Measurements from ENCODE around the gene CSTB. TPM values are rescaled to one million over a fixed set of nuclear protein-coding genes. Genes with fewer than 3 reads are reported as not detected.

Gene CSTB
- total and polyA plus RNA-seq, 2 of the 8 experiments (the other 6 are each of a cell fraction or from before 2014, with no cell fraction given): 53.8 to 64.1 TPM

- Histone ChIP-seq H4K91ac (replicated peaks; ENCODE audit: insufficient read length, low read length) (no peak overlapping the region), H4K20me1 (replicated peaks in 1 of 2; ENCODE audit: control insufficient read depth in 1 of 2, insufficient read depth in 2 of 2, low read length in 2 of 2) (peaks cover 0 to 6% of the 10 kb centered on the region in 2 experiments), H2AFZ (ENCODE audit: low read length) (no peak overlapping the region), H3K4me1 (replicated peaks in 1 of 4; ENCODE audit: control insufficient read depth in 3 of 4, insufficient read depth in 4 of 4, low read length in 3 of 4) (no peaks in the 10 kb centered on the region), H2BK20ac (ENCODE audit: low read length) (no peak overlapping the region), H3K14ac (ENCODE audit: insufficient read length) (no peak overlapping the region), H3K9me3 (ENCODE audit: insufficient read depth in 2 of 2, low read depth in 1 of 2, low read length in 1 of 2) (no peaks in the 10 kb centered on the region), H3K27ac (ENCODE audit: low read depth, low read length) (no peak overlapping the region; the same call in 1 of the 2 replicates), H3K36me3 (ENCODE audit: control insufficient read depth in 2 of 4, insufficient read depth in 4 of 4, low read length in 3 of 4) (peaks cover 0 to 15% (median 4%) of the 10 kb centered on the region in 4 experiments; a peak in 5 of 8 replicates), H3K79me2 (ENCODE audit: control insufficient read depth in 1 of 2, insufficient read depth in 2 of 2, low read length in 2 of 2) (no peaks in the 10 kb centered on the region), H3K9ac (replicated peaks in 1 of 4; ENCODE audit: extremely low read depth in 1 of 4, low read depth in 3 of 4, low read length in 3 of 4) (no peak overlapping the region), H3K18ac (ENCODE audit: extremely low read depth, low read length) (no peak overlapping the region), H4K5ac (ENCODE audit: insufficient read length, low read depth, low read length) (no peak overlapping the region), H3K56ac (replicated peaks; ENCODE audit: insufficient read length, low read depth, low read length) (no peak overlapping the region), H2BK15ac (ENCODE audit: low read length) (no peak overlapping the region), H3K4me2 (ENCODE audit: insufficient read depth in 1 of 2, low read depth in 2 of 2, low read length in 2 of 2) (no peak overlapping the region), H3K4ac (replicated peaks; ENCODE audit: insufficient read length, low read depth, low read length) (no peak overlapping the region), H3K27me3 (replicated peaks in 1 of 4; ENCODE audit: control insufficient read depth in 3 of 4, extremely low read depth in 1 of 4, insufficient read depth in 3 of 4, low read length in 3 of 4) (no peaks in the 10 kb centered on the region), H2BK120ac (replicated peaks; ENCODE audit: low read depth, low read length) (no peak overlapping the region), H3K23me2 (ENCODE audit: low read depth, low read length) (no peaks in the 10 kb centered on the region), H3K79me1 (ENCODE audit: low read depth, low read length) (no peaks in the 10 kb centered on the region), H4K8ac (ENCODE audit: extremely low read depth, insufficient read depth, low read length) (no peak overlapping the region), H3K23ac (ENCODE audit: insufficient read length) (no peak overlapping the region), H3K4me3 (ENCODE audit: extremely low read depth in 1 of 4, insufficient read depth in 2 of 4, low read depth in 3 of 4, low read length in 4 of 4) (no peak overlapping the region), H2AK5ac (ENCODE audit: low read depth, low read length) (no peak overlapping the region), H2BK5ac (ENCODE audit: low read depth, low read length) (no peak overlapping the region), H2BK12ac (ENCODE audit: low read depth, low read length) (no peak overlapping the region)
- ChIA-PET POLR2A (ENCODE audit: partially characterized antibody) (interaction anchor here (0.7 to 3.4 kb wide), 4 partner anchors 11 to 45 kb away, joined by 3 to 28 read pairs (median 3); no protein-coding TSS in a partner anchor), CTCF (ENCODE audit: partially characterized antibody) (interaction anchor here (1.1 to 2.0 kb wide), 2 partner anchors 9 to 27 kb away, joined by 3 to 7 read pairs; no protein-coding TSS in a partner anchor)
- 96% methylated on average over 18 of the region's 18 CpGs; no CpG with 5 or more reads in 1 of the 2 experiments for whole genome bisulfite sequencing, 2 experiments (ENCODE audit: extremely low coverage in 1 of 2, insufficient coverage in 1 of 2, insufficient read length in 1 of 2, insufficient replicate concordance in 2 of 2, low coverage in 1 of 2, low lambda C conversion rate in 2 of 2, missing lambda C conversion rate in 1 of 2)
- no peak for DNase-seq (ENCODE audit: low read depth in 1 of 2, low spot score in 2 of 2)
- no peak for TF ChIP-seq RAD21 (IDR thresholded peaks at IDR 0.05 in 1 of 2, conservative IDR thresholded peaks at IDR 0.05 in 1 of 2; ENCODE audit: low read depth in 2 of 2, low read length in 2 of 2)
- no peak for TF ChIP-seq TAF7 (optimal IDR thresholded peaks at IDR 0.05; ENCODE audit: borderline replicate concordance, low read depth, low read length)
- no peak for TF ChIP-seq ASH2L (IDR thresholded peaks at IDR 0.05; ENCODE audit: low read length)
- TF ChIP-seq BRCA1 (IDR thresholded peaks at IDR 0.05; ENCODE audit: low read depth, low read length): no peak
- no peak for TF ChIP-seq NRF1 (IDR thresholded peaks at IDR 0.05; ENCODE audit: low read depth, low read length)
- no peak for TF ChIP-seq ZNF274 (IDR thresholded peaks at IDR 0.05; ENCODE audit: borderline replicate concordance, extremely low read depth, low read length)
- TF ChIP-seq JUND (IDR thresholded peaks at IDR 0.05; ENCODE audit: low read length): no peak
- no peak for FAIRE-seq
These were observed 14.2 kb downstream of the CSTB start for GRCh38 chr21:43761886-43762285.
